IMR-90 (cell line): ENCODE data around the gene PSME2.

Experiments
- BHLHE40 ChIP-seq: fragments of 150-350 bp; IDR thresholded peaks from 2 replicates; pipeline ENCODE4 v1.6.1; 2016; ENCODE audit warnings: mild to moderate bottlenecking, low read depth, low read length
- CTCF ChIP-seq: conservative IDR thresholded peaks from 2 replicates; pipeline ENCODE4 v1.5.1; 2012; ENCODE audit warnings: mild to moderate bottlenecking, low read depth, low read length, improper control_type of control experiment
- FOS ChIP-seq: fragments of 150-350 bp; IDR thresholded peaks from 2 replicates; pipeline ENCODE4 v1.6.1; 2016; ENCODE audit warnings: low read depth, low read length
- MXI1 ChIP-seq: IDR thresholded peaks from 2 replicates; pipeline ENCODE4 v1.6.1; 2012; ENCODE audit warnings: low read depth, mild to moderate bottlenecking, low read length, moderate library complexity, borderline replicate concordance
- POLR2A ChIP-seq: IDR thresholded peaks from 2 replicates; pipeline ENCODE4 v1.6.1; 2012; ENCODE audit warnings: mild to moderate bottlenecking, low read depth, low read length

GRCh38 chr14:24156840-24157239 is 10.4 kb upstream of the PSME2 start:
- no peak for TF ChIP-seq BHLHE40
- TF ChIP-seq POLR2A = no peak
- no peak for TF ChIP-seq CTCF
- no peak for TF ChIP-seq FOS
- TF ChIP-seq MXI1 = no peak
